Caco-2 (cell line): ENCODE data around the gene PA2G4. TPM values are rescaled to one million over a fixed set of nuclear protein-coding genes. Genes with fewer than 3 reads are reported as not detected.

Source experiments
- BruUV-seq: library from RNA; stranded (reverse); fragments of 400-500 nt; replicated peaks from 2 replicates; lab custom pipeline; 2021; lab: Mats Ljungman, UMichigan
- CTCF ChIA-PET: fragments of 300-600 bp; sonication (Branson Sonifier 250); formaldehyde crosslinking; loops from one replicate; lab custom pipeline; 2022; ENCODE audit warnings: antibody characterized with exemption; lab: Charles Lee
- POLR2A ChIA-PET: fragments of 300-600 bp; sonication (Branson Sonifier 250); formaldehyde crosslinking; loops from one replicate; lab custom pipeline; 2022; ENCODE audit warnings: antibody characterized with exemption; lab: Charles Lee
- DNase-seq, 2 experiments: peaks; one replicate each; pipeline versions ENCODE4 v3.0.0 to v3.0.0-alpha.2; 2020 to 2022
- H3K27me3 ChIP-seq: replicated peaks from 2 replicates; pipeline ENCODE4 v1.6.0; 2011; ENCODE audit warnings: low read length; ENCODE audit not compliant: control insufficient read depth, insufficient read depth
- H3K36me3 ChIP-seq: 2 replicates; pipeline ENCODE4 v1.5.1; 2011; ENCODE audit warnings: low read length; ENCODE audit not compliant: control insufficient read depth, insufficient read depth
- H3K4me1 ChIP-seq: fragments of 250-450 bp; sonication (Bioruptor Pico); 2 replicates; pipeline ENCODE4 v1.5.1; 2020; ENCODE audit warnings: mild to moderate bottlenecking
- H3K4me3 ChIP-seq: 2 replicates; pipeline ENCODE4 v1.5.1; 2011; ENCODE audit warnings: low read depth, mild to moderate bottlenecking, control low read depth, low read length
- H3K9me3 ChIP-seq: fragments of 250-450 bp; sonication (Bioruptor Pico); 2 replicates; pipeline ENCODE4 v1.5.1; 2020; ENCODE audit warnings: mild to moderate bottlenecking, moderate library complexity
- H3K27ac Mint-ChIP-seq: one replicate; pipeline ENCODE4 v1.8.0; 2022; ENCODE audit warnings: mixed read lengths; ENCODE audit not compliant: unreplicated experiment
- H3K27me3 Mint-ChIP-seq: one replicate; pipeline ENCODE4 v1.8.0; 2022; ENCODE audit warnings: mixed read lengths; ENCODE audit not compliant: insufficient read depth, unreplicated experiment
- H3K36me3 Mint-ChIP-seq: one replicate; pipeline ENCODE4 v1.8.0; 2022; ENCODE audit warnings: mild to moderate bottlenecking, mixed read lengths; ENCODE audit not compliant: insufficient read depth, unreplicated experiment
- H3K4me1 Mint-ChIP-seq: one replicate; pipeline ENCODE4 v1.8.0; 2022; ENCODE audit warnings: low read depth, mixed read lengths; ENCODE audit not compliant: unreplicated experiment
- H3K4me3 Mint-ChIP-seq: one replicate; pipeline ENCODE4 v1.8.0; 2022; ENCODE audit warnings: mild to moderate bottlenecking, moderate library complexity, mixed read lengths; ENCODE audit not compliant: unreplicated experiment
- H3K9me3 Mint-ChIP-seq: one replicate; pipeline ENCODE4 v1.8.0; 2022; ENCODE audit warnings: mixed read lengths; ENCODE audit not compliant: unreplicated experiment
- intact Hi-C: fragments of 100-400 bp; cut with micrococcal nuclease; formaldehyde crosslinking; loops from one replicate; pipeline ENCODE4 v1.10.0; 2022; ENCODE audit not compliant: unreplicated experiment
- total RNA-seq: library from RNA; stranded (reverse); gene quantifications from 2 replicates; pipeline ENCODE4 v1.2.3, GENCODE V29; 2022
- TF ChIP-seq, protein P1 (sequence below), 2 experiments: fragments of 200-600 bp in 1 of 2; IDR thresholded peaks; 1 replicate in 1 of 2; 2 replicates in 1 of 2; pipeline versions ENCODE4 v1.5.1 to v1.8.0; 2011 to 2022; ENCODE audit warnings: antibody characterized with exemption in 1 of 2, control low read depth in 1 of 2, inconsistent platforms in 1 of 2, low read depth in 1 of 2, low read length in 1 of 2, mild to moderate bottlenecking in 1 of 2, moderate library complexity in 1 of 2; ENCODE audit not compliant: insufficient read depth in 1 of 2, severe bottlenecking in 1 of 2, unreplicated experiment in 1 of 2

The PA2G4 gene
- total RNA-seq, 1 experiment from 2014 or later, result 178 TPM

DNA sequence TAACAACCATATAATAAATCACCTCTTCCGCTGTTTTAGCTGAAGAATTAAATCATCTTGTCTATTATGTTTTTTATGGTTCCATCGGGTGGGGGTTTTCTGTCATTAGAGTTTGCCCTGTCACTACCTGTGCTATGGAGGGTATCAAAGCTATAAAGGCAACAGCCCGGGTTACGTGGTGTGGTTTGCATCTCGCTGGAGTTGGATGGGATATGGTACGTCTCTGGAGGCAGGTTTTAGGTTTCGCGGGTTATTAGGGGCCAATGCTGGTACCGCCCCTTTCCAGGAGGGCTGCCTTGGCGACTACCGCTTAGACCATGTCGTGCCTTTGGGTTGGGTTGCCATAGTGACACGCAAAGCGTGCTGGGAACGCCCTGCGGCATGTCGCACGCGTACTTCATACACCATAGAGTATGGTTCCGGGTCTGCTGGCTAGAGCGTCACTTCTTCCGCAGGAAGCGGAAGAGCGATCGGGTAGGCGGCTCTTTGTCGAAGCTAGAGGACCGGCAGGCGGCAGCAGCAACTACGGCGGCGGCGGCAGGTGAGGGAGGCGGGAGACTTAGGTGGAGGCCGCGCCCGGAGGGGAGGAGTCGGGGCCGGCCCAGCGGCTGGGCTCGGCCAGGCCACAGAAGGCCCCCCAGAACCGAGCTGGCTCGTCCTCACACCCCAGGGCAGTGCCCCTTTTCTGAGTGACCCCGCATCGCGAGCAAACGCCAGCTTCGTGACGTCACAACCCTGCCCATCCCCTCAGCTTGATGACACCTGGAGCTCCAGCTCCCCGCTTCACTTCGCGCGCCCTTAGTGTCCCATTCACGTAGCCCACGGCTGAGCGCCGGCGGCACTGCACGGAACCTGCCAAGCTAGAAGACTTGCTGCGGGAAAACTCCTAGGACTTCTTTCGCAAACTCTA lies 13.7 kb downstream of the PA2G4 start, which contains the start of gene ZC3H10:
Gene ZC3H10 (plus strand): TSS at position 489 of the 910 bp plus-strand sequence. CDS start 2,297 bp downstream, outside the sequence.
- peak within 1 kb of the TSS; percentile 97 for H3K4me3 Mint-ChIP-seq
- Histone ChIP-seq H3K4me1 (peaks cover 18% of the 10 kb centered on the region), H3K4me3 (peak within 1 kb of the TSS; percentile 70), H3K36me3 (0 out of 2 replicates have a peak, but pooled peaks cover 1% of the 10 kb centered on the region), H3K9me3 (no peaks in the 10 kb centered on the region), H3K27me3 (no peaks in the 10 kb centered on the region)
- ChIA-PET CTCF (interaction anchor here (0.6 to 3.3 kb wide), 12 partner anchors 10 to 191 kb away, joined by 3 to 99 read pairs (median 7); partner anchors contain the start of genes ESYT1, MYL6, MYL6B and PA2G4), POLR2A (interaction anchor here (0.6 to 3.5 kb wide), 15 partner anchors 8 to 527 kb away, joined by 3 to 27 read pairs (median 4); partner anchors contain the start of genes ESYT1, MYL6, PA2G4 and RAB5B)
- TF ChIP-seq, protein P1, sequence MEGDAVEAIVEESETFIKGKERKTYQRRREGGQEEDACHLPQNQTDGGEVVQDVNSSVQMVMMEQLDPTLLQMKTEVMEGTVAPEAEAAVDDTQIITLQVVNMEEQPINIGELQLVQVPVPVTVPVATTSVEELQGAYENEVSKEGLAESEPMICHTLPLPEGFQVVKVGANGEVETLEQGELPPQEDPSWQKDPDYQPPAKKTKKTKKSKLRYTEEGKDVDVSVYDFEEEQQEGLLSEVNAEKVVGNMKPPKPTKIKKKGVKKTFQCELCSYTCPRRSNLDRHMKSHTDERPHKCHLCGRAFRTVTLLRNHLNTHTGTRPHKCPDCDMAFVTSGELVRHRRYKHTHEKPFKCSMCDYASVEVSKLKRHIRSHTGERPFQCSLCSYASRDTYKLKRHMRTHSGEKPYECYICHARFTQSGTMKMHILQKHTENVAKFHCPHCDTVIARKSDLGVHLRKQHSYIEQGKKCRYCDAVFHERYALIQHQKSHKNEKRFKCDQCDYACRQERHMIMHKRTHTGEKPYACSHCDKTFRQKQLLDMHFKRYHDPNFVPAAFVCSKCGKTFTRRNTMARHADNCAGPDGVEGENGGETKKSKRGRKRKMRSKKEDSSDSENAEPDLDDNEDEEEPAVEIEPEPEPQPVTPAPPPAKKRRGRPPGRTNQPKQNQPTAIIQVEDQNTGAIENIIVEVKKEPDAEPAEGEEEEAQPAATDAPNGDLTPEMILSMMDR (IDR thresholded peaks at IDR 0.05; ENCODE audit: insufficient read depth in 1 of 2, low read depth in 1 of 2, low read length in 1 of 2, severe bottlenecking in 1 of 2, unreplicated experiment in 1 of 2), result peak in 1 of 2 experiments; percentile 53
- no TSS peak for BruUV-seq
- peak; percentile 98 to 99 for DNase-seq
- H3K4me1 Mint-ChIP-seq, result peaks cover 20% of the 10 kb centered on the region
- H3K27me3 Mint-ChIP-seq, result peaks cover 2% of the 10 kb centered on the region
- peak within 1 kb of the TSS; percentile 100 for H3K27ac Mint-ChIP-seq
- intact Hi-C loops, result loop anchor here (1.0 to 10.0 kb wide), 5 partner anchors 39 to 373 kb away; partner anchors contain the start of genes COQ10A, GDF11 and NABP2
- no peaks in the 10 kb centered on the region for H3K9me3 Mint-ChIP-seq
- H3K36me3 Mint-ChIP-seq, result peaks cover 43% of the 10 kb centered on the region

GRCh38 chr12:56118688-56119357 lies 14.5 kb downstream of the PA2G4 start:
- Mint-ChIP-seq H3K36me3 (peaks cover 36% of the 10 kb centered on the region), H3K4me3 (peak overlapping the region; percentile 97), H3K9me3 (no peaks in the 10 kb centered on the region), H3K27ac (peak overlapping the region; percentile 100), H3K4me1 (peaks cover 14% of the 10 kb centered on the region), H3K27me3 (peaks cover 2% of the 10 kb centered on the region)
- intact Hi-C loops, result loop anchor here (1.0 to 10.0 kb wide), 9 partner anchors 9 to 374 kb away; partner anchors contain the start of genes COQ10A, ESYT1, GDF11 and MYL6B
- TF ChIP-seq, protein P1 (IDR thresholded peaks at IDR 0.05; ENCODE audit: insufficient read depth in 1 of 2, low read depth in 1 of 2, low read length in 1 of 2, severe bottlenecking in 1 of 2, unreplicated experiment in 1 of 2), result no peak
- CTCF ChIA-PET, result interaction anchor here (0.6 to 3.3 kb wide), 17 partner anchors 9 to 518 kb away, joined by 3 to 99 read pairs (median 6); partner anchors contain the start of genes ESYT1, MYL6, MYL6B and PA2G4
- Histone ChIP-seq H3K9me3 (no peaks in the 10 kb centered on the region), H3K4me3 (peak overlapping the region; percentile 56), H3K27me3 (no peaks in the 10 kb centered on the region), H3K36me3 (0 out of 2 replicates have a peak, but pooled peaks cover 1% of the 10 kb centered on the region), H3K4me1 (peaks cover 18% of the 10 kb centered on the region)
- no TSS peak for BruUV-seq
- POLR2A ChIA-PET, result interaction anchor here (0.6 to 3.5 kb wide), 16 partner anchors 8 to 527 kb away, joined by 3 to 27 read pairs (median 4); partner anchors contain the start of genes ESYT1, MYL6, PA2G4 and RAB5B
- DNase-seq, result no peak
